HG03135 (cell line): Measurements from ENCODE around the gene ADCK2.
A peak's percentile ranks its signal among the peaks of the same experiment; 100 is the strongest.
"Not testable (repeated sequence)": the region's sequence is repeated elsewhere in the genome, so short reads cannot be mapped to it uniquely, and the experiment has no call there.

Experiments
- ATAC-seq: cut with Tn5 transposase; IDR thresholded peaks from one replicate; pipeline ENCODE4 v1.9.1; 2021; ENCODE audit warnings: mild to moderate bottlenecking, moderate library complexity; ENCODE audit not compliant: unreplicated experiment

Gene ADCK2

GRCh38 chr7:140673774-140674155 lies 1.0 kb downstream of the ADCK2 start:
- no peak for ATAC-seq

GRCh38 chr7:140674356-140674800 lies 1.6 kb downstream of the ADCK2 start:
- ATAC-seq = peak; percentile 42

DNA sequence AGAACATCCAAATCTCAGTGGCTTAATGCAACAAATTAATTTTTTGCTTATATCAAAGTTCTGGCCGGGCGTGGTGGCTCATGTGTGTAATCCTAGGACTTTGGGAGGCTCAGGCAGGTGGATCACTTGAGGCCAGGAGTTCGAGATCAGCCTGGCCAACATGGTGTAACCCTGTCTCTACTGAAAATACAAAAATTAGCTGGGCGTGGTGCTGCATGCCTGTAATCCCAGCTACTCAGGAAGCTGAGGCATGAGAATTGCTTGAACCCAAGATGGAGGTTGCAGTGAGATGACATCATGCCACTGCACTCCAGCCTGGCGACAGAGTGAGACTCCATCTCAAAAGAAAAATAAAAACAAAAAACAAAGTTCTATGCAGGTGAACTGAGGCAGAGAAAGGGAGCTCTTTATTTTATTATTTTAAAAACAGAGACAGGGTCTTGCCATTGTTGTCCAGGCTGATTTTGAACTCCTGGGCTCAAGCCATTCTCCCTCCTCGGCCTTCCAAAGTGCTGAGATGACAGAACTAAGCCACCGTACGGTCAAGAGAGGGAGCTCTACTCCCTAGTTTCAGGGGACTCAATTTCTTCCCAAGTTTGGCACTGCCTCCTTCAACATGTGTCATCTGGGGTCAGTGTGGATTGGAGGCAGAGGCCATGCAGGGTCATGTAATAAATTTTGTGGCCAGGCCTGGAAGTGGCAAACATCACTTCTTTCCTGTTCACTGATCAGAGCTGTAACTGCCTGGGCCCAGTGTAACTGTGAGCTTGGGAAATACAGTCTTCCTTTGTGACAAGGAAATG lies 2.4 kb downstream of the ADCK2 start:
- no peak for ATAC-seq

- ATAC-seq = no peak
These were observed 3.0 kb downstream of the ADCK2 start for GRCh38 chr7:140675726-140676125.

DNA sequence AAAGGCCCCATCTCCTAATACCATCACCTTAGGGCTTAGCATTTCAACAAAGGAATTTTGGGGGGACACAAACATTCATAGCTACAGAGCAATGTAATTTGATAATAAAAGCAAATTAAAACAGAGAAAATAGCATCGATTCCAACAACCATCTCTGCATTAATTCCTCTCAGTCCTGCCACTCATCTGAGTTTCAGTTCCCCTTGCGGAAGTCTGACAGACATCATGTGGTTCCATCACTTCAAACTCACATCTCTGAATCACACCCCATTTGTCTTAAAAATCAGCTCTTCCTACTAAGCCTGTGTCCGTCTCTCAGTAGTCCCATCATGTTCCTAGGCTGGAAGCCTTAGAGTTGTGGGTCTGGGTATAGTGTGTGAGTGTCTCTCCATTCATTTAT lies 3.6 kb downstream of the ADCK2 start:
- peak; percentile 52 for ATAC-seq

- not testable (repeated sequence) for ATAC-seq
These were observed 4.2 kb downstream of the ADCK2 start for GRCh38 chr7:140676956-140677355.

DNA sequence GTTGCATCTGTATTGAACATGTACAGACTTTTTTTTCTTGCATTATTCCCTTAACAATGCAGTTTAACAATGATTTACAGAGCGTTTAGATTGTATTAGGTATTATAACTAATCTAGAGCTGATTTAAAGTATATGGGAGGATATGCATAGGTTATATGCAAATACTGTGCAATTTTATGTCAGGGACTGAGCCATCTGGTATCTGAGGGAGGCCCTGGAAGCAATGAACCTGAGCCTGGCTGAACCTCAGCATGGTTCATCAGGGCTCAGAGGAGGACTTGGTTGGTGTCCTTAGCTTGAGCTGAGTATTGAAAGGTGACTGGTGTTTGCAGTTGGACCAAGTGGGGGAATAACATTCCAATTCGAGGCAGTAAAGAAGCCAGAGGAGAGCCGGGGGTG lies 4.8 kb downstream of the ADCK2 start:
- ATAC-seq = no peak

DNA sequence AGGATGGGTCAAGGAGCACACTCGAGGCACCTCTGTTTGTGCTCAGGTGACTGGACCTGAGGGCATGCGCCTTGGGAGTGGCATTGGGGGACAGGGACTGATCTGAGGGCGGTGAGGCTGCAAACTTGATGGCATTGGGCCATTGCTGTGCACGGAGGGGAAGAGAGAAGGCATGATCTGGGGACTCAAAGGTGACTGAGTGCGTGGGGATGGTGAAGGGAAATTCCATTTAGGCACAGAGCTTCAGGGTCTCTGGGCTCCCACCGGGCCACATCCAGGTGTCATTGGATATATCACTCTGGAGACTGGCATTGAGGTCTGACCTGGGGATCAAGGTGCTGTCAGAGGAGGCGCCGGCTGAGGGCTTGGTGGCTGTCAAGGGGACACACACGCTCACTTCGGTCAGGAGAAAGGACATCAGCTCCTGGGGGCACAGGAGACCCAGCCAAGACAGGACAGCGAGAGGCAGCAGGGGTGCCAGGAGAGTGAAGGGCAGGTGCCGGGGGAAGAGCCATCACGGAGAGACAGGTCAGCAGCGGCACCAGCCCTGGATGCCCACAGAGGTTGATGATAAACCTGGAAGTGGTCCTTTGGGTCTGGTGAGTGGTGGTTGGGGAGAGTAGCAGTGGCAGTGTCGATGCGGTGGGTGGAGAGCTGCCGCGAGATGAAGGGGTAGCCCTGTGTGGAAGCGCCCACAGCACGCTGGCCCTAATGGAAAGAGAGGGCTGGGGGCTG lies 5.5 kb downstream of the ADCK2 start:
- no peak for ATAC-seq

DNA sequence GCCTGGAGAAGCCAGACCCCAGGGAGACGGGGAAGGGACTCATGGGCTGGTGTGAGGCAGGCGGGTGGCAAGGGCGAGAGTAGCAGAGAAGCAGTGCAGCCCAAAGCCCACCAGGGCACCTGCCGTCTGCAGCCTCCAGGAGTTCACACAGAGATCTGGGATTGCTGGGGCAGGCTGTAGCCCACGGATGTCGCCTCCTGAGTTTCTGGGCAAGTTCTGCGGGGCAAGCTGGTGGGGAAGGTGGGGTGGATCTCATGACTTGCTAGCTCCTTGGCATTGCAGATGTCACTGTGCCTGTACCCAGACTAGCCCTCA lies 6.0 kb downstream of the ADCK2 start:
- no peak for ATAC-seq

- ATAC-seq = no peak
These were observed 6.4 kb downstream of the ADCK2 start for GRCh38 chr7:140679186-140679585.

DNA sequence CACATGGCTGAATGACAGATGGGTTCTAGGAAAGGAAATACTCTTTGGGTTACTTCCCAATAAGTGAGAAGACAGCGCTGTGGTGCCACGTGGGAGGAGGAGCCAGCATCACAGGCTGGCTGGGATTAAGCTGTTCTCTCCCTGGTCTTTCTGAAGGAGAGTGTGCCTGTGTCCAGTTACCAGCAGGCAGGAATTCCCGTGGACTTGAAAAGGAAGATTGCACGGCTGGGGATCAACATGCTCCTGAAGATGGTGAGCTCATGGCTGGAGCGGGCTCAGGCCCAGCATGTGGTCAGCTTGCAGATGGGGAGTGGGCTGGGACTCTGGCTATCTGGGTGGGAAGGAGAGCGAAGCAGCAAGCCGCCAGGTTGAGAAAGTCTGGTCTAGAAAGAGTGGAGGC lies 8.1 kb downstream of the ADCK2 start:
- no peak for ATAC-seq

GRCh38 chr7:140681766-140682165 lies 9.0 kb downstream of the ADCK2 start:
- ATAC-seq = no peak

DNA sequence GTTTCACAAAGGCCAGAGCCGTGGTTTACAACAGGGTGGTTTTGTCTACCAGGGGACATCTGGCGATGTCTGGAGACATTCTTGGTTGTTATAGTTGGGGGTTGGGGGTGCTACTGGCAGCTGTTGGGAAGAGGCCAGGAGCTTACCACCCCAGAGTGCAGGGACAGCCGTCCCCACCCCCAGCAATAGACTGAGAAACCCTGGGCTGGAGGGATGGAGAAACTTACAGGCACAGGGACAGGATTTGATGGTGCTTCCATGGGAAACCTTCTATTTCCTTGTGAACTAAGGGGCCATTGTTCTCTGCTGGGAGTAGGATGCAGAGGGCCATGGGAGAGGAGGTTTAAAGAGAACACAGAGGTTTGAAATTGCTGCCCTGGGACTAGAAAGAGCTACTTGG lies 10.9 kb downstream of the ADCK2 start:
- no peak for ATAC-seq

- no peak for ATAC-seq
These were observed 11.6 kb downstream of the ADCK2 start for GRCh38 chr7:140684066-140684950.

DNA sequence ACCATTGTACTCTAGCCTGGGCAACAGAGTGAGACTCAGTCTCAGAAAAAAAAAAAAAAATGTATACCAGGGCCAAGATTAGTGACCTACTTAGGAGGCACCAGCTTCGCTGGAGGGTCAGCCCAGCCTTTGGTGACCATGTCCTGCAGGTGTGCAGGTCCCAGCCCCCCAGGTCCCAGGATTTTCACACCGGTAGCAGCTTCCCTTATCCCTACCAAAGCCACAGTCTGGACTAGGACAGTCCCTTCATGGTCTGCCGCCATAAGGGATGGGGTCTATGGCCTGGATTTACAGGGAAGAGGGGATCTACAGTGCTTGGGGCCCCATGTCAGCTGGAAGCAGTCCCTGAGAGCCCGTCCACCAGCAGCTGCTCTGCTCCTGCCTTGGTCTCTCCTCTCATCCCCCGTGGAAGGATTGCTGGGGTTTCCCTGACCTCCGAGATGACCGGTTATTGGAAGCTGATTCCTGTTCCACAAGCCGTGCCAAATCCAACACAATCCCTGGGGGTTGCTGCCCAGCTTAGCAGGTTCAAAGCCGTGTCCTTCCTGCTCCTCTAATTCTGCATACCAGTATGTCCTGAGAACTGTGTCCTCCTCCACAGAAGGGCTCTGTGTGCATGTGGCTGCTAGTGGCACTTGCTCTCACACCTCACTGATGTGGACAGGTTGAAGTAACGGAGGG lies 12.8 kb downstream of the ADCK2 start:
- no peak for ATAC-seq

- ATAC-seq = no peak
These were observed 14.2 kb downstream of the ADCK2 start for GRCh38 chr7:140686921-140687320.

GRCh38 chr7:140688341-140688740 lies 15.6 kb downstream of the ADCK2 start:
- no peak for ATAC-seq

DNA sequence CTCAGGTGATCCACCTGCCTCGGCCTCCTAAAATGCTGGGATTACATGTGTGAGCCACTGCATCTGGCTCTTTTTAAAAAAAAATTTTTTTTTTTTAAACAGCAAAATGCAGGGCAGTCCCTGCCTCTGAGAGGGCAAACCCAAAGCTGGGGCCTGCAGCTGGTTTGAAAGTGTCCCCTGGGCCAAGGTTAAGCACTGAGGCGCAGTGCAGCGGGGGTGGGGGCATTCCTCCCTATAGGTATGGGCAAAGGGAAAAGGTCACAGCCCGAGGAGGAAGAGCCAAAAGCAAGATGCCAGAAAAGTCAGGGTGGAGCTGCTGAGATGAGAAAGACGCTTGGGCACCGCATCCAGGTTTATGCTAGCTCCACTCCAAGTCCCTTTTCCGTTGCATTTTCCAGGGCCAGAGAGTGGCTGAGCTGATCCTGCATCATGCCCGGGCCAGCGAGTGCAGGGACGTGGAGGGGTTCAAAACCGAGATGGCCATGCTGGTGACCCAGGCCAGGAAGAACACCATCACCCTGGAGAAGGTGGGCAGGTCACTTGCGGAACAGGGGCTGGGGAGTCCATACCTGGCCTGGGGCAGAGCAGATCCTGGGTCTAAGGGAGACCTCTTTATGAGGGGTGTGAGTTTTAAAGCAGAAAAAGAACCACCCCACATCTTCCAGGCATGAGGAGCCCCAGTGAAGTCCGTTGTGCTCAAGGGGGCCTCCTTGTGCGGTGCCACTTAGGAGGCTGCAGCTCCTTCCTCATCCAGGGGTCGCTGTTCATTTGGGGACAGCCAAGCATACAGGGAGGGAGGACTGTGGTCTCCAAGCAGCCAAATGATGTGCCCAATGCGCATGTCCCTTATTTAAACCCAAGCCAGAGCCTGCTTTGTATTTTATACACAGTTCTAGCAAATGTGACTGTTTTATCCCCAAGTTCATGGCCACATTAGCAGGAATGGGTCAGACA lies 16.7 kb downstream of the ADCK2 start:
- no peak for ATAC-seq

- ATAC-seq = no peak
These were observed 18.8 kb downstream of the ADCK2 start for GRCh38 chr7:140691376-140692045.
